Measurements from ENCODE around the gene RASAL3.

DNA sequence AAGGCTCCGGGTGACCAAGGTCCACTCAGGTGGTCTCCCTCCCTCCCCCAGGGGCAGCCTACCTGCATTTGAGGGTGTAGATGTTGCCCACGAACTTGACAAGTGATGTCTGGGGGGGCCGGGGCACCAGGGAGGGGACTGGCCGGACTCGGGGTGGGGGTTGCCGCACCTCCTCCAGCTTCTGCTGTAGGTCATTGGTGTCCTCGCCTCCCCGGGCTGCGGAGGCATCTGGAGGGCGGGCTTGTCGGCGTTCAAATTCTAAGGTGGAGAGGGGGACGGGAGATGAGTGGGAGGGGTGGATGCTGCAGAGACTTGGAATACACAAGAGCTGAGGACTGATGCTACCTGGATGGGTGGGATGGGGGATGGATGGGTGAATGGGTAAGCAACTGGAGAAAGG, 40.2 kb downstream of the RASAL3 start:
- no peak for TF ChIP-seq CTCF (IDR thresholded peaks at IDR 0.05)
- TF ChIP-seq POLR2A (IDR thresholded peaks at IDR 0.05): no peak

Measured in esophagus squamous epithelium (tissue), 4 donors.